Activated gamma-delta T cell treated with anti-CD3 and anti-CD28 coated beads, Interleukin-2, amount 50 U/mL, for 16 hours (primary cell): Measurements from ENCODE around the gene RPLP1.

ENCODE experiments used
- DNase-seq: peaks from one replicate; pipeline ENCODE4 v3.0.0-alpha.2; 2020; ENCODE audit warnings: low read depth

The RPLP1 gene

GRCh38 chr15:69469467-69470201 lies 17.0 kb downstream of the RPLP1 start:
- DNase-seq: no peak

- no peak for DNase-seq
These were observed 19.4 kb downstream of the RPLP1 start for GRCh38 chr15:69472046-69472445.

GRCh38 chr15:69472562-69472961 lies 19.9 kb downstream of the RPLP1 start:
- DNase-seq: no peak

GRCh38 chr15:69474291-69474690 lies 21.7 kb downstream of the RPLP1 start:
- DNase-seq: no peak

GRCh38 chr15:69474846-69475455 lies 22.3 kb downstream of the RPLP1 start:
- DNase-seq: no peak

GRCh38 chr15:69475769-69476358 lies 23.2 kb downstream of the RPLP1 start:
- DNase-seq: peak; percentile 60

- DNase-seq: no peak
These were observed 24.3 kb downstream of the RPLP1 start for GRCh38 chr15:69476704-69477473.

- DNase-seq: peak; percentile 32
These were observed 25.7 kb downstream of the RPLP1 start for GRCh38 chr15:69478259-69478781.

GRCh38 chr15:69479081-69479480 lies 26.5 kb downstream of the RPLP1 start:
- no peak for DNase-seq

- DNase-seq: no peak
These were observed 27.4 kb downstream of the RPLP1 start for GRCh38 chr15:69479971-69480370.

- DNase-seq: no peak
These were observed 28.3 kb downstream of the RPLP1 start for GRCh38 chr15:69480932-69481331.

GRCh38 chr15:69482686-69483256 lies 30.2 kb downstream of the RPLP1 start:
- no peak for DNase-seq

GRCh38 chr15:69484837-69485236 lies 32.2 kb downstream of the RPLP1 start:
- no peak for DNase-seq

- DNase-seq: no peak
These were observed 34.0 kb downstream of the RPLP1 start for GRCh38 chr15:69486481-69487110.

GRCh38 chr15:69489073-69489571 lies 36.5 kb downstream of the RPLP1 start:
- no peak for DNase-seq

GRCh38 chr15:69490356-69491037 lies 37.9 kb downstream of the RPLP1 start:
- DNase-seq: no peak

- DNase-seq: no peak
These were observed 38.5 kb downstream of the RPLP1 start for GRCh38 chr15:69491038-69491505.

GRCh38 chr15:69493406-69493805 lies 40.8 kb downstream of the RPLP1 start:
- no peak for DNase-seq

GRCh38 chr15:69496001-69496400 lies 43.4 kb downstream of the RPLP1 start:
- DNase-seq: no peak

GRCh38 chr15:69497076-69497475 lies 44.5 kb downstream of the RPLP1 start:
- no peak for DNase-seq

GRCh38 chr15:69497667-69498066 lies 45.0 kb downstream of the RPLP1 start:
- DNase-seq: no peak
